Right lobe of liver (tissue), 6 donors: ENCODE data around the gene CERS6. TPM values are rescaled to one million over a fixed set of nuclear protein-coding genes. Genes with fewer than 3 reads are reported as not detected.
A peak's percentile ranks its signal among the peaks of the same experiment; 100 is the strongest.

Experiments used
- ATAC-seq, 4 donors: fragments of 200-7000 bp; cut with Tn5 transposase; one replicate each; pipeline ENCODE4 v1.9.1; 2020; ENCODE audit warnings: mild to moderate bottlenecking in 4 of 4, moderate library complexity in 4 of 4
- DNase-seq, 3 donors: peaks; one replicate each; pipeline ENCODE4 v3.0.0-alpha.2; 2020
- H3K27ac ChIP-seq, 3 donors: fragments of 200-600 bp; one replicate each; pipeline ENCODE4 v1.8.0; 2022
- H3K27me3 ChIP-seq, 2 donors: fragments of 200-600 bp; one replicate each; pipeline ENCODE4 v1.8.0; 2022
- H3K36me3 ChIP-seq, 4 donors: fragments of 200-600 bp; sonication (generic) in 1 of 4; one replicate each; pipeline versions ENCODE4 v1.5.1 to v1.8.0; 2017 to 2022; ENCODE audit warnings: control low read depth in 1 of 4
- H3K4me1 ChIP-seq, 4 donors: fragments of 200-600 bp; sonication (generic) in 1 of 4; one replicate each; pipeline versions ENCODE4 v1.5.1 to v1.8.0; 2017 to 2022; ENCODE audit warnings: control low read depth in 1 of 4
- H3K4me3 ChIP-seq, 3 donors: fragments of 200-600 bp; one replicate each; pipeline ENCODE4 v1.8.0; 2022
- H3K9me3 ChIP-seq, 4 donors: fragments of 200-600 bp; sonication (generic) in 1 of 4; one replicate each; pipeline versions ENCODE4 v1.5.1 to v1.8.0; 2017 to 2022; ENCODE audit warnings: control low read depth in 1 of 4
- CTCF ChIP-seq, 4 donors: fragments of 200-600 bp in 3 of 4; fragments of 450-650 bp in 1 of 4; IDR thresholded peaks; one replicate each; pipeline versions ENCODE4 v1.5.1 to v1.8.0; 2016 to 2022; ENCODE audit warnings: antibody characterized with exemption in 4 of 4, mild to moderate bottlenecking in 2 of 4
- POLR2A ChIP-seq: fragments of 450-650 bp; IDR thresholded peaks from one replicate; pipeline ENCODE4 v1.6.1; 2017; ENCODE audit warnings: antibody characterized with exemption, mild to moderate bottlenecking
- WGBS: methylation state at CpG from one replicate; pipeline ENCODE4 v1.1.6; 2018; ENCODE audit warnings: low coverage, low lambda C conversion rate; ENCODE audit not compliant: insufficient coverage; ENCODE audit errors: missing lambda C conversion rate; 5-methylcytosine and 5-hydroxymethylcytosine counted together
- intact Hi-C, 2 donors: fragments of 100-400 bp; cut with DNase I; formaldehyde crosslinking; loops; one replicate each; pipeline versions ENCODE4 v1.11.2 to v1.14.1; 2022
- total RNA-seq, 6 experiments: library from RNA; depleted of rRNA in 2 of 6; stranded (reverse); fragments of >200 nt in 2 of 6; fragmentation: NEBNext Ultra II Directional in 3 of 6; extraction: Animal tissue kit (Norgen Biotek cat#: 25700) in 3 of 6; gene quantifications; one replicate each; pipeline versions ENCODE4 v1.1.0 to v1.2.4, GENCODE V29; 2016 to 2023
- donor health status: DM: no; HTN: yes; CAD: no.
- donor health status: DM: no; HTN: no; CAD: no.
- donor health status: DM: no; HTN: no; CAD: no.
- donor health status: DM: no; HTN: yes; CAD: no.
- donor health status: DM: no; HTN: yes; CAD: no.

CERS6 gene
- total RNA-seq, 6 experiments from 2014 or later, result 10.4 to 30.1 (median 15.6) TPM

GRCh38 chr2:168810235-168810634 is 354.2 kb downstream of the CERS6 start:
- Histone ChIP-seq H3K4me3 (no peak overlapping the region), H3K27ac (no peak overlapping the region), H3K27me3 (no peaks in the 10 kb centered on the region), H3K9me3 (no peaks in the 10 kb centered on the region), H3K4me1 (peaks cover 0 to 8% (median 3%) of the 10 kb centered on the region in 4 donors), H3K36me3 (no peaks in the 10 kb centered on the region)
- DNase-seq (no peak), ATAC-seq (no peak)
- intact Hi-C loops, result no loop called here
- 71% methylated on average over 2 of the region's 2 CpGs for WGBS
- TF ChIP-seq CTCF (IDR thresholded peaks at IDR 0.05), result no peak
- no peak for TF ChIP-seq POLR2A

GRCh38 chr2:168811696-168812095 is 355.6 kb downstream of the CERS6 start:
- no peak for ATAC-seq
- WGBS, result 67% methylated on average over 3 of the region's 3 CpGs
- intact Hi-C loops, result no loop called here
- Histone ChIP-seq H3K4me3 (no peak overlapping the region), H3K36me3 (no peaks in the 10 kb centered on the region), H3K4me1 (peaks cover 0 to 20% (median 7%) of the 10 kb centered on the region in 4 donors), H3K27ac (no peak overlapping the region), H3K9me3 (no peaks in the 10 kb centered on the region), H3K27me3 (no peaks in the 10 kb centered on the region)
- no peak for TF ChIP-seq CTCF (IDR thresholded peaks at IDR 0.05)
- TF ChIP-seq POLR2A, result no peak
- DNase-seq, result no peak

GRCh38 chr2:168814046-168814445 is 358.0 kb downstream of the CERS6 start:
- DNase-seq, result no peak
- H3K27ac ChIP-seq, result no peak overlapping the region

GRCh38 chr2:168814939-168815907 is 359.2 kb downstream of the CERS6 start:
- peak overlapping the region in 1 of 3 donors; percentile 26 for H3K27ac ChIP-seq
- H3K36me3 ChIP-seq, result no peaks in the 10 kb centered on the region
- no peaks in the 10 kb centered on the region for H3K27me3 ChIP-seq
- TF ChIP-seq CTCF (IDR thresholded peaks at IDR 0.05), result no peak
- TF ChIP-seq POLR2A, result no peak
- peaks cover 0 to 20% (median 7%) of the 10 kb centered on the region in 4 donors for H3K4me1 ChIP-seq
- 30% methylated on average over 1 of the region's 1 CpG for WGBS
- H3K4me3 ChIP-seq, result no peak overlapping the region
- intact Hi-C loops, result no loop called here
- no peaks in the 10 kb centered on the region for H3K9me3 ChIP-seq
- DNase-seq (no peak), ATAC-seq (peak; percentile 75 to 86 (median 78))

More at GRCh38 chr2:168814046-168814445, 358.0 kb downstream of the CERS6 start:
- intact Hi-C loops, result no loop called here
- Histone ChIP-seq H3K27me3 (no peaks in the 10 kb centered on the region), H3K4me3 (no peak overlapping the region), H3K9me3 (no peaks in the 10 kb centered on the region), H3K36me3 (no peaks in the 10 kb centered on the region), H3K4me1 (peaks cover 0 to 20% (median 7%) of the 10 kb centered on the region in 4 donors)
- 90% methylated on average over 2 of the region's 2 CpGs for WGBS
- TF ChIP-seq CTCF (IDR thresholded peaks at IDR 0.05), result no peak
- no peak for TF ChIP-seq POLR2A
- no peak for ATAC-seq
